ENCODE measurements around the gene FGF16.

- TF ChIP-seq, protein P1, sequence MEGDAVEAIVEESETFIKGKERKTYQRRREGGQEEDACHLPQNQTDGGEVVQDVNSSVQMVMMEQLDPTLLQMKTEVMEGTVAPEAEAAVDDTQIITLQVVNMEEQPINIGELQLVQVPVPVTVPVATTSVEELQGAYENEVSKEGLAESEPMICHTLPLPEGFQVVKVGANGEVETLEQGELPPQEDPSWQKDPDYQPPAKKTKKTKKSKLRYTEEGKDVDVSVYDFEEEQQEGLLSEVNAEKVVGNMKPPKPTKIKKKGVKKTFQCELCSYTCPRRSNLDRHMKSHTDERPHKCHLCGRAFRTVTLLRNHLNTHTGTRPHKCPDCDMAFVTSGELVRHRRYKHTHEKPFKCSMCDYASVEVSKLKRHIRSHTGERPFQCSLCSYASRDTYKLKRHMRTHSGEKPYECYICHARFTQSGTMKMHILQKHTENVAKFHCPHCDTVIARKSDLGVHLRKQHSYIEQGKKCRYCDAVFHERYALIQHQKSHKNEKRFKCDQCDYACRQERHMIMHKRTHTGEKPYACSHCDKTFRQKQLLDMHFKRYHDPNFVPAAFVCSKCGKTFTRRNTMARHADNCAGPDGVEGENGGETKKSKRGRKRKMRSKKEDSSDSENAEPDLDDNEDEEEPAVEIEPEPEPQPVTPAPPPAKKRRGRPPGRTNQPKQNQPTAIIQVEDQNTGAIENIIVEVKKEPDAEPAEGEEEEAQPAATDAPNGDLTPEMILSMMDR (IDR thresholded peaks at IDR 0.05): no peak
- no peak for TF ChIP-seq POLR2A (IDR thresholded peaks at IDR 0.05)
Observed at GRCh38 chrX:77436682-77437081, 10.5 kb upstream of the FGF16 start.

All from testis (tissue), 2 donors.